Measurements from ENCODE around the gene TMEM82.

DNA sequence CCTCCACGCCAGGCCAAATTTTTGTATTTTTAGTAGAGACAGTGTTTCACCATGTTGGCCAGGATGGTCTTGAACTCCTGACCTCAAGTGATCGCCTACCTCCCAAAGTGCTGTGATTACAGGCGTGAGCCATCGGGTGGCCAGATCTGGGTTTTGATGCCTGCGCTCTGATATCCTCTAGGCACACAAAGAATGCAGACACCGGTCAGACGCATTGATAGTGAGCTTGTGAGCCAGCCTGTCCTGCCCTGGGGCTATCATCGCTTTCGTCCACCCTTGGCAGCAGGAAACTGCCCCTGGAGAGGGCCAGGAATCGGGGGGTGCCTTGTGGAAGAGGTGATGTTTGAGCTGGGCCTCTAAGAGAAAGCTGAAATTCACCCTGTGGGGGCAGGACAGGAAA, 20.2 kb downstream of the TMEM82 start:
- TF ChIP-seq, protein P1, sequence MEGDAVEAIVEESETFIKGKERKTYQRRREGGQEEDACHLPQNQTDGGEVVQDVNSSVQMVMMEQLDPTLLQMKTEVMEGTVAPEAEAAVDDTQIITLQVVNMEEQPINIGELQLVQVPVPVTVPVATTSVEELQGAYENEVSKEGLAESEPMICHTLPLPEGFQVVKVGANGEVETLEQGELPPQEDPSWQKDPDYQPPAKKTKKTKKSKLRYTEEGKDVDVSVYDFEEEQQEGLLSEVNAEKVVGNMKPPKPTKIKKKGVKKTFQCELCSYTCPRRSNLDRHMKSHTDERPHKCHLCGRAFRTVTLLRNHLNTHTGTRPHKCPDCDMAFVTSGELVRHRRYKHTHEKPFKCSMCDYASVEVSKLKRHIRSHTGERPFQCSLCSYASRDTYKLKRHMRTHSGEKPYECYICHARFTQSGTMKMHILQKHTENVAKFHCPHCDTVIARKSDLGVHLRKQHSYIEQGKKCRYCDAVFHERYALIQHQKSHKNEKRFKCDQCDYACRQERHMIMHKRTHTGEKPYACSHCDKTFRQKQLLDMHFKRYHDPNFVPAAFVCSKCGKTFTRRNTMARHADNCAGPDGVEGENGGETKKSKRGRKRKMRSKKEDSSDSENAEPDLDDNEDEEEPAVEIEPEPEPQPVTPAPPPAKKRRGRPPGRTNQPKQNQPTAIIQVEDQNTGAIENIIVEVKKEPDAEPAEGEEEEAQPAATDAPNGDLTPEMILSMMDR (IDR thresholded peaks at IDR 0.05), result no peak
- no peak for TF ChIP-seq POLR2A (IDR thresholded peaks at IDR 0.05)

All from esophagus squamous epithelium (tissue), 4 donors.